ENCODE measurements around the gene P2RY8.
"Not testable (repeated sequence)": the region's sequence is repeated elsewhere in the genome, so short reads cannot be mapped to it uniquely, and the experiment has no call there.

P2RY8 gene

GRCh38 chrX:1442016-1442665 lies 94.8 kb downstream of the P2RY8 start:
- DNase-seq = no peak

- DNase-seq = no peak
Measured at GRCh38 chrX:1440506-1440905, 96.5 kb downstream of the P2RY8 start.

- no peak for DNase-seq
Measured at GRCh38 chrX:1435241-1435895, 101.6 kb downstream of the P2RY8 start.

DNA sequence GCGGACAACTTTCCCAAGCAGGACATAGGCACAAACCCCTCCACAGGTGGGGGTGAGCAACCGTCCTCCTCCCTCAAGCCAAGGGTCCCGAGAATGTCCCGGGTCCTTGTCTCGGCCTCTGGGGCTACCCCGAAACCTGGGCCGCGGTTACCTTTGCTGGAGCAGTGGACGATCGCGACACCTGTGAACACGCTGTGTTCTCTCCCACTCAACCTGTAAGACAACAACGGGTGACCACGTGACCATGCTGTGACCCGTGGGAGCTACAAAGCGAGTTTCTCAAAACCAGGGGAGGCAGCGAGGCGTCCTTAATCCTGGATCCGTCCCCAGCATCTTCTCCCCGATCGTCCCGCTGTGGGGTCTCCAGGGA lies 102.1 kb downstream of the P2RY8 start:
- DNase-seq = no peak

DNA sequence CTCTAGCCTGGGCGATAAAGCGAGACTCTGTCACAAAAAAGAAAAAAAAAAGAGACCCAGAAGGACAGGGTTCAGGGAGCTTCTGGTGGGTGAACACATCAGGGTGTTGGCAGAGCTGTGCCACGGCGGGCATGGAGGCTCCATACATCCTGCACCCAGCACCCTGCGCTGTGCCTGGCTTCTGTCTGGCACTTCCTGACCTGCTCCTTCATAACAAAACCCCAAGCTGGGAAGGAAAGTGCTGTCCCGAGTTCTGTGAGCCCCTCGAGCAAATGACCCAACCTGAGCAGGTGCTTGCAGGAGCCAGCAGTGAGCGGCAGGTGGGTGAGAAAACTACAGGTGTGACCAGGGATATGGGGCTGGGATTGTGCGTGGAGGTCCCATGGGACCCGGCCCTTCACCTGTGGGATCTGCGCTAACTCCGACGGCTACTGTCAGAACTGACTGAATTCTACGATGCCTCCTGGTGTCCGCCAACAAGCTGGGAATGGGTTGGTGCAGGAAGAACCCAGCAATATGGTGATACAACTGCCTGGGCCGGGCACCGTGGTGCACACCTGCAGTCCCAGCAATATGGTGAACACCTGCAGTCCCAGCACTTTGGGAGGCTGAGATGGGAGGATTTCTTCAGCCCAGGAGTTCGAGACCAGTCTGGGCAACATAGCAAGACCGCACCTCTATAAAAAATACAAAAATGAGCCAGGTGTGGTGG lies 103.2 kb downstream of the P2RY8 start:
- no peak for DNase-seq

- DNase-seq = no peak
Measured at GRCh38 chrX:1430451-1430850, 106.5 kb downstream of the P2RY8 start.

GRCh38 chrX:1427756-1428155 lies 109.2 kb downstream of the P2RY8 start:
- DNase-seq = no peak

GRCh38 chrX:1426321-1426720 lies 110.7 kb downstream of the P2RY8 start:
- not testable (repeated sequence) for DNase-seq

DNA sequence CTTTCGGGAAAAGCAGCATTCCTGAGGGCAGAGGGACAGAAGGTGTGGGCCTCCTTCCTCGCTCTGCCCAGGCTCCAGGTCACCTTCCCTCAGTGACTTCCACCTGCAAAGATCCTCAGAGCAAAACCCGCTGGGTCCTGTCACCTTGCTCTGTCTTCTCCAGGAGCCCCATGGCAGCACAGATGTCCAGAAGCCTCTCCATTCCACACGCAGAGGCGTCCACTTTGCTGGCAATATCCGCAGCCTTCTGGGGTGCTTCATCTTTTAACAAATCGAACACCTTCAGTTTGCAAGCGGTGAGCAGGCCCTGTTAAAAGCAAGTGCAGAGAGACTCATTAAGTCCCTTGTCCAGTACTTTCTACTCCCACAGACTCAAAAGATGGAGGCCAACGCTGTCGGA lies 111.6 kb downstream of the P2RY8 start:
- DNase-seq = no peak

DNA sequence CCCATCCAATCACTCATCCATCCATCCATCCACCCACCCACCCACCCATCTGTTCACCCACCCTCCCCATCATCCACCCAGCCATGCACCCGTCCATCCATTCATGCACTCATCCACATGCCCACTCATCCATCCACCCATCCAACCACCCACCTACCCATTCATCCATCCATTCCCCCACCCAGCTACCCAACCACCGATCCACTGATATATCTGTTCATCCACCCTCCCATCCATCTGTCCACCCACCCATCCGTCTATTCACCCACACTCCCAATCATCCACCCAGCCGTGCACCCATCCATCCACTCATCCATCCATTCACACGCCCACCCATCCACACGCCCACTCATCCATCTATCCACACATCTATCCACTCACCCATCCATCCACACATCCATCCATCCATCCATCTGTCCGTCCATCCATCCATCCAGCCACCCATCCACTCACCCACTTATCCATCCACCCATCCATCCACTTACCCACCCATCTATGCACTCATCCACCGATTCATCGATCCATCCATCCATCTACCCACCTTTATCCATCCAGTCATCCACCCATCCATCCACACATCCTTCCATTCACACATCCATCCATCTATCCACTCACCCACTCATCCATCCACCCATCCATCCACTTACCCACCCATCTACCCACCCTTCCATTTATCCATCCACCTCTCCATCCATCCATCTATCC lies 112.7 kb downstream of the P2RY8 start:
- DNase-seq = no peak

GRCh38 chrX:1423215-1423614 lies 113.8 kb downstream of the P2RY8 start:
- DNase-seq = no peak

DNA sequence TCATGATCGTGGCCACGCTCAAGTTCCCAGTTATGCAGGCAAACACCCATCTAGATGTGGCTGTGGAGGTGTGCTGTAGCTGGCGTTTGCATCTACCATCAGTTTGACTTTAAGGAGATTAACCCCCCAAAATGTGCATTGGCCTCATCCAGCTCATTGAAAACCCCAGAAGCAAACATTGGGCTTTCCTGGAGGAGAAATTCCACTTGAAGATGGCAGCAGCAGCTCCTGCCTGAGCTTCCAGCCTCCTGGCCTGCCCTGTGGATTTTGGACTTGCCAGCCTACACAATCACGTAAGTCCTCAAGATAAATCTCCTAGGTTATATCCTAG lies 114.9 kb downstream of the P2RY8 start:
- no peak for DNase-seq

DNA sequence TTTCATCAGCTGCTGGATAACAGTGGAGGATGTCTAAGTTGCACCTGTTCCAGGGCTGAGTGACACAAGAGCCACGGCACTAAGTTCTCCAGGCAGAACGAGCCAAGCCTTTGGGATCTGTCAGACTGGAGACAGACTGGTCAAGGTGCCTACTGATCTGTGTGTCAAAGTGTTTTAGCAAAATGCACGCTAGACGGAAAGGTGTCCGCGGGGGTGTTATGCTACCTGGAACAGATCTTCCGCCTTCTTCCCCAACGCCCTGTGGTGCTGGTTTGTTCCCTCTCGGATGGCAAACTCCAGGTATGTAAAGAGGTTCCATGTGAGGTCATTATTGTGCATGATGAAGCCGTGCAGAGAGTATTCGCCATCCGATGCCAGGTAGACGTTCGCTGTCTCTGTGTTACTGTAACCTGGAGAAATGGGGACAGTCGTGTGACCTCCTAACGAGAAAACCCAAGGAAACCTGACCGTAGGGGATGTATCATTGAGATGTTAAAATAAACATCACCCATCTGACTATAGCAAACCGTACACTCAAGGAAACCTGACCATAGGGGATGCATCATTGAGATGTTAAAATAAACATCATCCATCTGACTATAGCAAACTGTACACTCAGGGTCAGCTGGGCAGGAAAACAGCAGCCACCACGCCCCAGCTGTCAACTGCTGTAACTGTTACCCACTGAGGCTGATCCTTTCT lies 115.4 kb downstream of the P2RY8 start:
- DNase-seq = no peak

- no peak for DNase-seq
Measured at GRCh38 chrX:1420371-1420770, 116.6 kb downstream of the P2RY8 start.

DNA sequence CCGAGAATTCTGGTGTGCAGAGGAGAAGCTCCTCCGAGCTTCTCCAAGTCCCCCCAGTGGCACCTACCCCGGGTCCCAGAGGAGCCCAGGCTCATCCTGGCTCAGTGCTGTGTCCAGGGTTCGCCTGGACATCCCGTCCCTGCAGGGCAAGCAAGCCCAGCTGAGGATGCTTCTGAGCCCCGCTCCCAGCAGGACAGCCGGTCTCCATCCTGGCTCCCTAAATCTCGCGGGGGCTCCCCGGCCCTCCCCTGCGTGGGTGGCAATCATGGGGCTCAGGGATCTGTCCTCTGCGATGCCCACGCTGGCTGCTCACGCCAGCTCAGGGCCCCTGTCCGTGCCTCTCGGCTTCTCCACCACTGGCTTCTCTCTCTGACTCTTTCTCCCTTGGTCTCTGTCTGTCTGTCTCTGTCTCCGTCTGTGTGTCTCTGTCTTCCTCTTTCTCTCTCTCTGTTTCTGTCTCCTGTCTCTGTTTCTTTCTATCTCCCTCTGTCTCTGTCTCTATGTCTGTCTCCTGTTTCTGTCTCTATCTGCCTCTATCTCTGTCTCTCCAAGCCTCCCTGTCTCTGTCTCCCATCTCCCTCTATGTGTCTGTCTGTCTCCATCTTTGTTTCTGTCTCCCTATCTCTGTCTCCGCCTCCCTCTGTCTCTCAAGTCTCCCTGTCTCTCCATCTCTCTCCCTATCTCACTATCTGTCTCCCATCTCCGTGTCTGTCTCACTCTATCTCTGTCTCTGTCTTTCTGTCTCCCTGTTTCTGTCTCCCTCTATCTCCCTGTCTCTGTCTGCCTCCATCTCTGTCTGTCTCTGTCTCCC lies 117.2 kb downstream of the P2RY8 start:
- no peak for DNase-seq

DNA sequence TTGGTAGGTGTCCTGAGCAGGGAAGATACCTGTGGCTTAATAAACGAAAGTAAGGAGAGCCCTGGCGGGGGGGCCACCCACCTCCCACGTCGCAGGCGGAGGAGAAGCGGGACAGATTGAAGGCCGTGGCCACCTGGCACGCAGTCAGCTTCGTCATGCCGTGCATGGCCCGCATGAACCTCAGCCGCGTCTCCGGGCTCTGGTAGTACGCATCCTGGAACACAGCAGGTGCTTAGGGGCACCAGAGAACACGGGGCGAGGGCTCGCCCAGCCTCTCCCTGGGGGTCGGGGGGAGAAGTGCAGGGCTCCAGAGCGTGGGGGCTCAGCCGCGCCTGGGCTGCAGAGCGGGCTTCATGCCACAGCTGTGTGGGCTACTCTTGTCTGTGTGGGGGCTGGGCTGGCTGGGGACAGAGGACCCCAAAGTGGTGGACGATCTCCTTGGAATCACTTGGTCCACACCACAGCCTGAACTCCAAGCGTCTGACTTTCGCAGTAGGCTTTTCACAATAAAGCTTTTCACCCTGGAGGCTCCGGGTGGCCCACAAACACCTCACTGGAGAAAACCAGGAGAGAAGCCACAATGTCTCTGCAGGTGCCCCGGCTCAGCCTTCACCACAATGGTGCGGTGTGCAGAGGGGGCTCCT lies 118.0 kb downstream of the P2RY8 start:
- no peak for DNase-seq

- DNase-seq = no peak
Measured at GRCh38 chrX:1417921-1418771, 118.8 kb downstream of the P2RY8 start.

- no peak for DNase-seq
Measured at GRCh38 chrX:1416965-1417760, 119.8 kb downstream of the P2RY8 start.

GRCh38 chrX:1416327-1416784 lies 120.6 kb downstream of the P2RY8 start:
- no peak for DNase-seq
